Osteoblast (primary cell): ENCODE data around the gene C14orf180. TPM values are rescaled to one million over a fixed set of nuclear protein-coding genes. Genes with fewer than 3 reads are reported as not detected.
A peak's percentile ranks its signal among the peaks of the same experiment; 100 is the strongest.

ENCODE experiments used
- DNase-seq: peaks from one replicate; pipeline ENCODE4 v3.0.0; 2011; ENCODE audit warnings: low spot score, mixed read lengths; ENCODE audit not compliant: insufficient read length; ENCODE audit errors: missing footprints
- H2AFZ ChIP-seq: 2 replicates; pipeline ENCODE4 v1.6.0; 2011; ENCODE audit warnings: mild to moderate bottlenecking, low read length
- H3K27ac ChIP-seq: 2 replicates; pipeline ENCODE4 v1.5.1; 2011; ENCODE audit warnings: mild to moderate bottlenecking, low read depth, low read length, moderate library complexity
- H3K27me3 ChIP-seq: 2 replicates; pipeline ENCODE4 v1.6.0; 2012; ENCODE audit warnings: mild to moderate bottlenecking, control low read depth, inconsistent platforms, low read length, moderate library complexity; ENCODE audit not compliant: insufficient read depth
- H3K36me3 ChIP-seq: 2 replicates; pipeline ENCODE4 v1.5.1; 2011; ENCODE audit warnings: mild to moderate bottlenecking, low read length, control low read depth, moderate library complexity; ENCODE audit not compliant: insufficient read depth
- H3K4me1 ChIP-seq: 2 replicates; pipeline ENCODE4 v1.5.1; 2011; ENCODE audit warnings: mild to moderate bottlenecking, low read length, control low read depth, moderate library complexity; ENCODE audit not compliant: insufficient read depth
- H3K4me2 ChIP-seq: 2 replicates; pipeline ENCODE4 v1.6.0; 2011; ENCODE audit warnings: mild to moderate bottlenecking, low read length; ENCODE audit not compliant: insufficient read depth
- H3K4me3 ChIP-seq: fragments of 200-600 bp; sonication (generic); 3 replicates; pipeline ENCODE4 v1.5.1; 2012; ENCODE audit warnings: mild to moderate bottlenecking, low read length, inconsistent platforms; ENCODE audit not compliant: insufficient read depth
- H3K79me2 ChIP-seq: 2 replicates; pipeline ENCODE4 v1.6.0; 2012; ENCODE audit warnings: mild to moderate bottlenecking, low read length, control low read depth, inconsistent platforms; ENCODE audit not compliant: insufficient read depth
- H3K9me3 ChIP-seq: 2 replicates; pipeline ENCODE4 v1.5.1; 2011; ENCODE audit warnings: low read depth, low read length, control low read depth
- H4K20me1 ChIP-seq: 2 replicates; pipeline ENCODE4 v1.6.0; 2012; ENCODE audit warnings: mild to moderate bottlenecking, low read length, control low read depth; ENCODE audit not compliant: insufficient read depth
- CTCF ChIP-seq: IDR thresholded peaks from 2 replicates; pipeline ENCODE4 v1.5.1; 2011; ENCODE audit warnings: mild to moderate bottlenecking, low read depth, low read length, moderate library complexity; ENCODE audit errors: extremely low read depth
- total RNA-seq: library from RNA; depleted of rRNA; stranded (reverse); fragments of >200 nt; gene quantifications from 2 replicates; pipeline ENCODE4 v1.2.3, GENCODE V29; 2012

C14orf180 gene
- total RNA-seq, 1 donor, result not detected

GRCh38 chr14:104558231-104559027 is 21.1 kb upstream of the C14orf180 start:
- H3K4me1 ChIP-seq, result no peaks in the 10 kb centered on the region

GRCh38 chr14:104559028-104559803 is 20.3 kb upstream of the C14orf180 start:
- H3K36me3 ChIP-seq, result no peaks in the 10 kb centered on the region
- H2AFZ ChIP-seq, result no peak overlapping the region
- peak; percentile 77 for DNase-seq
- no peak overlapping the region for H3K27ac ChIP-seq
- no peaks in the 10 kb centered on the region for H3K4me1 ChIP-seq
- no peak overlapping the region for H3K4me2 ChIP-seq
- no peaks in the 10 kb centered on the region for H3K27me3 ChIP-seq
- H3K9me3 ChIP-seq, result no peaks in the 10 kb centered on the region
- H3K79me2 ChIP-seq, result no peaks in the 10 kb centered on the region
- no peak overlapping the region for H3K4me3 ChIP-seq
- no peak for TF ChIP-seq CTCF
- H4K20me1 ChIP-seq, result no peaks in the 10 kb centered on the region

More at GRCh38 chr14:104558231-104559027, 21.1 kb upstream of the C14orf180 start:
- Histone ChIP-seq H3K9me3 (no peaks in the 10 kb centered on the region), H4K20me1 (no peaks in the 10 kb centered on the region), H3K4me2 (no peak overlapping the region), H3K27me3 (no peaks in the 10 kb centered on the region), H3K36me3 (no peaks in the 10 kb centered on the region), H3K27ac (no peak overlapping the region), H3K4me3 (no peak overlapping the region), H2AFZ (no peak overlapping the region), H3K79me2 (no peaks in the 10 kb centered on the region)
- no peak for TF ChIP-seq CTCF
- peak; percentile 62 for DNase-seq

GRCh38 chr14:104559804-104560585 is 19.6 kb upstream of the C14orf180 start:
- H4K20me1 ChIP-seq, result no peaks in the 10 kb centered on the region

More at GRCh38 chr14:104559804-104560585, 19.6 kb upstream of the C14orf180 start:
- no peak for TF ChIP-seq CTCF
- H3K4me3 ChIP-seq, result no peak overlapping the region
- H3K27me3 ChIP-seq, result no peaks in the 10 kb centered on the region
- H3K27ac ChIP-seq, result no peak overlapping the region
- H3K4me1 ChIP-seq, result no peaks in the 10 kb centered on the region
- no peaks in the 10 kb centered on the region for H3K79me2 ChIP-seq
- H3K36me3 ChIP-seq, result no peaks in the 10 kb centered on the region
- H3K4me2 ChIP-seq, result no peak overlapping the region
- H2AFZ ChIP-seq, result no peak overlapping the region
- H3K9me3 ChIP-seq, result no peaks in the 10 kb centered on the region
- peak; percentile 72 for DNase-seq
